GM12891 (cell line): ENCODE results near the gene NANP.

Experiments used
- POLR2A ChIP-seq: IDR thresholded peaks from 2 replicates; pipeline ENCODE4 v1.6.1; 2011; ENCODE audit warnings: low read depth, low read length, control low read depth
- POLR2AphosphoS5 ChIP-seq: IDR thresholded peaks from 2 replicates; pipeline ENCODE4 v1.6.1; 2011; ENCODE audit warnings: low read depth, low read length, control low read depth
- SPI1 ChIP-seq: IDR thresholded peaks from 2 replicates; pipeline ENCODE4 v1.6.1; 2011; ENCODE audit warnings: low read depth, low read length, control low read depth
- TAF1 ChIP-seq: IDR thresholded peaks from 2 replicates; pipeline ENCODE4 v1.6.1; 2011; ENCODE audit warnings: low read depth, low read length, control low read depth

DNA sequence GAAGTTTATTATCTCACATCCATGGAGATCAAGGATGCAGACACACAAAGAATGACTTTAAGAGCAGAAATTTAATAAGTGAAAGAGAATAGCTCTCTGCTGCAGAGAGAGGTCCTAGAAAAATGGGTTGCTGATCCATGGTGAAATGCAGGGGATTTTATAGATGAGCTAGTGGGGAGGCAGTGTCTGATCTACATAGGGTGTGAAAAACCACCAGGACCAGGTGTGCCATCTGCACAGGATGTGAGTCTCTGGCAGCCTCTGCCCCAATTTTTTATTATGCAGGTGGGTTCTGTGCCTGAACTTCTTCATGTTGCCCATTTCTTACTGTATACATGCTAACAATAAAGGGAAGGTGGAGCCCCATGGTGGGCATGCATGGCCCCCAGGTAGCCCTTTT, 19.9 kb upstream of the NANP start:
- TF ChIP-seq POLR2AphosphoS5 (no peak), POLR2A (no peak), SPI1 (no peak), TAF1 (no peak)
